A549 (cell line): ENCODE results near the gene SARDH. TPM values are rescaled to one million over a fixed set of nuclear protein-coding genes. Genes with fewer than 3 reads are reported as not detected.

ENCODE experiments used
- ATAC-seq, 2 experiments: fragments of 200-7000 bp in 1 of 2; fragments of >200 bp in 1 of 2; cut with Nextera tagmentation in 1 of 2; cut with Tn5 transposase in 1 of 2; 3 replicates each; pipeline versions ENCODE4 v1.8.0 to v1.9.1; 2018 to 2020; ENCODE audit warnings: mild to moderate bottlenecking in 1 of 2, moderate library complexity in 1 of 2
- CTCF ChIA-PET: fragments of 300-600 bp; sonication (Branson Sonifier 250); formaldehyde crosslinking; extraction: SDS; loops from one replicate; lab custom pipeline; 2021; ENCODE audit warnings: antibody characterized with exemption, inconsistent platforms; lab: Yijun Ruan, JAX
- POLR2A ChIA-PET: fragments of 350-600 bp; formaldehyde crosslinking; extraction: SDS; loops from one replicate; lab custom pipeline; 2021; ENCODE audit warnings: antibody characterized with exemption, inconsistent platforms; lab: Yijun Ruan, JAX
- DNase-seq, 2 experiments: peaks; one replicate each; pipeline versions ENCODE4 v3.0.0 to v3.0.0-alpha.2; 2011 to 2016; ENCODE audit warnings: low read depth in 1 of 2, low spot score in 1 of 2
- FAIRE-seq: peaks from 2 replicates; lab custom pipeline; 2011; peaks lifted over from hg19 to GRCh38; lab: Jason Lieb, UNC
- H3K27ac ChIP-seq, 2 experiments: fragments of >200 bp; sonication (Bioruptor Twin); formaldehyde crosslinking; 3 replicates each; pipeline ENCODE4 v1.5.1; 2016 to 2017
- H3K4me1 ChIP-seq: fragments of >200 bp; sonication (Bioruptor Twin); formaldehyde crosslinking; 3 replicates; pipeline ENCODE4 v1.6.1; 2016
- H3K4me2 ChIP-seq: fragments of >200 bp; sonication (Bioruptor Twin); formaldehyde crosslinking; 3 replicates; pipeline ENCODE4 v1.6.1; 2016
- H3K4me3 ChIP-seq: fragments of >200 bp; sonication (Bioruptor Twin); formaldehyde crosslinking; 3 replicates; pipeline ENCODE4 v1.5.1; 2016
- H3K9me3 ChIP-seq: fragments of >200 bp; sonication (Bioruptor Twin); formaldehyde crosslinking; 3 replicates; pipeline ENCODE4 v1.6.1; 2016
- ATOH8 ChIP-seq: fragments of 250-450 bp; sonication (Bioruptor Pico); IDR thresholded peaks from 2 replicates; pipeline ENCODE4 v1.5.0; 2020; ENCODE audit warnings: low read depth, mild to moderate bottlenecking, moderate library complexity
- BHLHE40 ChIP-seq: IDR thresholded peaks from 2 replicates; pipeline ENCODE4 v1.6.1; 2012; ENCODE audit warnings: low read depth, low read length, inconsistent platforms
- CBX2 ChIP-seq: fragments of 200-600 bp; sonication (generic); IDR thresholded peaks from 2 replicates; pipeline ENCODE4 v1.6.1; 2016; ENCODE audit warnings: low read depth, mild to moderate bottlenecking, borderline replicate concordance
- CHD4 ChIP-seq: fragments of 200-600 bp; sonication (generic); IDR thresholded peaks from 2 replicates; pipeline ENCODE4 v1.6.1; 2016; ENCODE audit warnings: antibody characterized with exemption, mild to moderate bottlenecking, borderline replicate concordance
- EHF ChIP-seq: fragments of 250-450 bp; sonication (Bioruptor Pico); IDR thresholded peaks from 2 replicates; pipeline ENCODE4 v1.5.0; 2020; ENCODE audit warnings: mild to moderate bottlenecking
- FOSB ChIP-seq: fragments of 250-450 bp; sonication (Bioruptor Pico); IDR thresholded peaks from 2 replicates; pipeline ENCODE4 v1.5.0; 2020; ENCODE audit warnings: mild to moderate bottlenecking, moderate library complexity
- FOXS1 ChIP-seq: fragments of 250-450 bp; sonication (Bioruptor Pico); IDR thresholded peaks from 2 replicates; pipeline ENCODE4 v1.5.0; 2020; ENCODE audit warnings: mild to moderate bottlenecking, moderate library complexity
- GATA3 ChIP-seq: IDR thresholded peaks from 2 replicates; pipeline ENCODE4 v1.6.1; 2012; ENCODE audit warnings: borderline replicate concordance
- HEYL ChIP-seq: fragments of 250-450 bp; sonication (Bioruptor Pico); IDR thresholded peaks from 2 replicates; pipeline ENCODE4 v1.8.0; 2021; ENCODE audit warnings: mild to moderate bottlenecking, moderate library complexity
- HOXA7 ChIP-seq: fragments of 250-450 bp; sonication (Bioruptor Pico); IDR thresholded peaks from 2 replicates; pipeline ENCODE4 v1.5.0; 2020; ENCODE audit warnings: mild to moderate bottlenecking, moderate library complexity
- KDM1A ChIP-seq: fragments of 200-600 bp; sonication (generic); IDR thresholded peaks from 2 replicates; pipeline ENCODE4 v1.6.1; 2016; ENCODE audit warnings: low read depth, mild to moderate bottlenecking
- PBX3 ChIP-seq: IDR thresholded peaks from 2 replicates; pipeline ENCODE4 v1.6.1; 2012
- PHF8 ChIP-seq: fragments of 200-600 bp; sonication (generic); IDR thresholded peaks from 2 replicates; pipeline ENCODE4 v1.6.1; 2016; ENCODE audit warnings: low read depth, mild to moderate bottlenecking, antibody characterized with exemption, moderate library complexity, borderline replicate concordance
- POLR2A ChIP-seq: IDR thresholded peaks from 2 replicates; pipeline ENCODE4 v1.6.1; 2012; ENCODE audit warnings: mild to moderate bottlenecking, low read length
- RARB ChIP-seq: fragments of 250-450 bp; sonication (Bioruptor Pico); IDR thresholded peaks from 2 replicates; pipeline ENCODE4 v1.8.0; 2021; ENCODE audit warnings: mild to moderate bottlenecking, moderate library complexity
- RCOR1 ChIP-seq: fragments of 150-350 bp; IDR thresholded peaks from 2 replicates; pipeline ENCODE4 v1.6.1; 2014; ENCODE audit warnings: antibody characterized with exemption, low read length, low read depth
- SMC3 ChIP-seq: fragments of >200 bp; sonication (Bioruptor Twin); formaldehyde crosslinking; IDR thresholded peaks from 3 replicates; pipeline ENCODE4 v1.6.1; 2018; ENCODE audit warnings: inconsistent platforms
- TFCP2L1 ChIP-seq: fragments of 250-450 bp; sonication (Bioruptor Pico); IDR thresholded peaks from 2 replicates; pipeline ENCODE4 v1.5.0; 2021; ENCODE audit warnings: mild to moderate bottlenecking
- ZC3H11A ChIP-seq: fragments of 450-650 bp; IDR thresholded peaks from 2 replicates; pipeline ENCODE4 v1.6.1; 2014; ENCODE audit warnings: antibody characterized with exemption, mild to moderate bottlenecking
- ZFP36 ChIP-seq: fragments of 450-650 bp; IDR thresholded peaks from 2 replicates; pipeline ENCODE4 v1.6.1; 2014; ENCODE audit warnings: borderline replicate concordance; ENCODE audit not compliant: partially characterized antibody
- ZNF302 ChIP-seq: fragments of 250-450 bp; sonication (Bioruptor Pico); IDR thresholded peaks from 2 replicates; pipeline ENCODE4 v1.9.0; 2021; ENCODE audit warnings: inconsistent platforms, mild to moderate bottlenecking, moderate library complexity
- WGBS: methylation state at CpG from one replicate; pipeline ENCODE4 v1.1.6; 2017; ENCODE audit errors: missing lambda C conversion rate; 5-methylcytosine and 5-hydroxymethylcytosine counted together
- polyA plus RNA-seq, 4 experiments: library from polyadenylated mRNA; depleted of rRNA in 3 of 4; stranded (reverse); fragments of >200 nt; fragmentation: RNase III in 1 of 4; extraction: RNeasy Plus Mini Kit Qiagen cat#74134 plus additional on column Dnase treatment in 1 of 4; gene quantifications; 2 replicates in 3 of 4; 3 replicates in 1 of 4; pipeline ENCODE4 v1.2.3, GENCODE V29; 2011 to 2017
- TF ChIP-seq, protein P1 (sequence below): fragments of >200 bp; sonication (Bioruptor Twin); formaldehyde crosslinking; IDR thresholded peaks from 2 replicates; pipeline ENCODE4 v1.6.1; 2016
- TF ChIP-seq, protein P2 (sequence below): fragments of 200-600 bp; sonication (generic); IDR thresholded peaks from 2 replicates; pipeline ENCODE4 v1.6.1; 2016; ENCODE audit warnings: antibody characterized with exemption, mild to moderate bottlenecking, moderate library complexity
- TF ChIP-seq, protein P3 (sequence below): IDR thresholded peaks from 2 replicates; pipeline ENCODE4 v1.6.1; 2012; ENCODE audit warnings: low read depth, borderline replicate concordance
- TF ChIP-seq, protein P4 (sequence below): fragments of 450-650 bp; IDR thresholded peaks from 2 replicates; pipeline ENCODE4 v1.6.1; 2014; ENCODE audit warnings: antibody characterized with exemption

The SARDH gene
- polyA plus RNA-seq, 2 of the 4 experiments (the other 2 are of a cell fraction): 0.08 TPM; not detected in 1

- DNase-seq: no peak
- 48% methylated on average over 32 of the region's 39 CpGs for WGBS
- ChIA-PET CTCF (interaction anchor here (1.0 to 1.1 kb wide), 3 partner anchors 11 to 24 kb away, joined by 3 read pairs; no protein-coding TSS in a partner anchor), POLR2A (no interaction called here)
- no peak for FAIRE-seq
- TF ChIP-seq, protein P1, sequence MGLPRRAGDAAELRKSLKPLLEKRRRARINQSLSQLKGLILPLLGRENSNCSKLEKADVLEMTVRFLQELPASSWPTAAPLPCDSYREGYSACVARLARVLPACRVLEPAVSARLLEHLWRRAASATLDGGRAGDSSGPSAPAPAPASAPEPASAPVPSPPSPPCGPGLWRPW: no peak
- no peak for TF ChIP-seq FOSB (CRISPR knock-in tag)
- TF ChIP-seq KDM1A: no peak
- no peak for TF ChIP-seq PBX3
- no peak for TF ChIP-seq ZC3H11A
- no peak for TF ChIP-seq HEYL (CRISPR knock-in tag)
- no peak for TF ChIP-seq EHF (CRISPR knock-in tag)
- TF ChIP-seq RCOR1: no peak
- TF ChIP-seq ATOH8: no peak
- TF ChIP-seq ZFP36: no peak
- no peak for TF ChIP-seq FOXS1 (CRISPR knock-in tag)
- TF ChIP-seq PHF8: no peak
- no peak for TF ChIP-seq POLR2A
- no peak for TF ChIP-seq RARB (CRISPR knock-in tag)
- no peak for TF ChIP-seq BHLHE40
- no peak for TF ChIP-seq TFCP2L1
- Histone ChIP-seq H3K4me1 (no peaks in the 10 kb centered on the region), H3K4me2 (no peak overlapping the region), H3K9me3 (no peaks in the 10 kb centered on the region), H3K4me3 (no peak overlapping the region), H3K27ac (no peak overlapping the region)
- no peak; a peak in 1 of 6 replicates for ATAC-seq
Measured at GRCh38 chr9:133702798-133703590, 35.2 kb downstream of the SARDH start.

- CTCF ChIA-PET: interaction anchor here (1.0 to 1.1 kb wide), 2 partner anchors 13 to 23 kb away, joined by 3 read pairs; no protein-coding TSS in a partner anchor
- Histone ChIP-seq H3K4me3 (no peak overlapping the region), H3K4me2 (no peak overlapping the region), H3K4me1 (no peaks in the 10 kb centered on the region), H3K9me3 (no peaks in the 10 kb centered on the region), H3K27ac (no peak overlapping the region)
- DNase-seq (no peak), ATAC-seq (peak in 1 of 2 experiments; percentile 16; a peak in 3 of 6 replicates), FAIRE-seq (no peak)
- no peak for TF ChIP-seq GATA3
- TF ChIP-seq CBX2: no peak
- TF ChIP-seq, protein P2, sequence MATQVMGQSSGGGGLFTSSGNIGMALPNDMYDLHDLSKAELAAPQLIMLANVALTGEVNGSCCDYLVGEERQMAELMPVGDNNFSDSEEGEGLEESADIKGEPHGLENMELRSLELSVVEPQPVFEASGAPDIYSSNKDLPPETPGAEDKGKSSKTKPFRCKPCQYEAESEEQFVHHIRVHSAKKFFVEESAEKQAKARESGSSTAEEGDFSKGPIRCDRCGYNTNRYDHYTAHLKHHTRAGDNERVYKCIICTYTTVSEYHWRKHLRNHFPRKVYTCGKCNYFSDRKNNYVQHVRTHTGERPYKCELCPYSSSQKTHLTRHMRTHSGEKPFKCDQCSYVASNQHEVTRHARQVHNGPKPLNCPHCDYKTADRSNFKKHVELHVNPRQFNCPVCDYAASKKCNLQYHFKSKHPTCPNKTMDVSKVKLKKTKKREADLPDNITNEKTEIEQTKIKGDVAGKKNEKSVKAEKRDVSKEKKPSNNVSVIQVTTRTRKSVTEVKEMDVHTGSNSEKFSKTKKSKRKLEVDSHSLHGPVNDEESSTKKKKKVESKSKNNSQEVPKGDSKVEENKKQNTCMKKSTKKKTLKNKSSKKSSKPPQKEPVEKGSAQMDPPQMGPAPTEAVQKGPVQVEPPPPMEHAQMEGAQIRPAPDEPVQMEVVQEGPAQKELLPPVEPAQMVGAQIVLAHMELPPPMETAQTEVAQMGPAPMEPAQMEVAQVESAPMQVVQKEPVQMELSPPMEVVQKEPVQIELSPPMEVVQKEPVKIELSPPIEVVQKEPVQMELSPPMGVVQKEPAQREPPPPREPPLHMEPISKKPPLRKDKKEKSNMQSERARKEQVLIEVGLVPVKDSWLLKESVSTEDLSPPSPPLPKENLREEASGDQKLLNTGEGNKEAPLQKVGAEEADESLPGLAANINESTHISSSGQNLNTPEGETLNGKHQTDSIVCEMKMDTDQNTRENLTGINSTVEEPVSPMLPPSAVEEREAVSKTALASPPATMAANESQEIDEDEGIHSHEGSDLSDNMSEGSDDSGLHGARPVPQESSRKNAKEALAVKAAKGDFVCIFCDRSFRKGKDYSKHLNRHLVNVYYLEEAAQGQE: no peak
- no peak for TF ChIP-seq SMC3
- TF ChIP-seq, protein P3, sequence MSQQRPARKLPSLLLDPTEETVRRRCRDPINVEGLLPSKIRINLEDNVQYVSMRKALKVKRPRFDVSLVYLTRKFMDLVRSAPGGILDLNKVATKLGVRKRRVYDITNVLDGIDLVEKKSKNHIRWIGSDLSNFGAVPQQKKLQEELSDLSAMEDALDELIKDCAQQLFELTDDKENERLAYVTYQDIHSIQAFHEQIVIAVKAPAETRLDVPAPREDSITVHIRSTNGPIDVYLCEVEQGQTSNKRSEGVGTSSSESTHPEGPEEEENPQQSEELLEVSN: no peak
- TF ChIP-seq CHD4: no peak
- no peak for TF ChIP-seq ZC3H11A
- TF ChIP-seq HOXA7 (CRISPR knock-in tag): no peak
- no peak for TF ChIP-seq TFCP2L1
- TF ChIP-seq, protein P4, sequence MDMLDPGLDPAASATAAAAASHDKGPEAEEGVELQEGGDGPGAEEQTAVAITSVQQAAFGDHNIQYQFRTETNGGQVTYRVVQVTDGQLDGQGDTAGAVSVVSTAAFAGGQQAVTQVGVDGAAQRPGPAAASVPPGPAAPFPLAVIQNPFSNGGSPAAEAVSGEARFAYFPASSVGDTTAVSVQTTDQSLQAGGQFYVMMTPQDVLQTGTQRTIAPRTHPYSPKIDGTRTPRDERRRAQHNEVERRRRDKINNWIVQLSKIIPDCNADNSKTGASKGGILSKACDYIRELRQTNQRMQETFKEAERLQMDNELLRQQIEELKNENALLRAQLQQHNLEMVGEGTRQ: no peak
- no peak for TF ChIP-seq ZNF302 (CRISPR knock-in tag)
- POLR2A ChIA-PET: no interaction called here
- WGBS: 64% methylated on average over 18 of the region's 39 CpGs
Measured at GRCh38 chr9:133701981-133702797, 36.0 kb downstream of the SARDH start.
